Right atrium auricular region (tissue), 2 donors: ENCODE measurements around the gene HTR7. TPM values are rescaled to one million over a fixed set of nuclear protein-coding genes. Genes with fewer than 3 reads are reported as not detected.

Experiments
- DNase-seq: peaks from one replicate; pipeline ENCODE4 v3.0.0-alpha.2; 2019; ENCODE audit warnings: low spot score
- H3K27ac ChIP-seq, 2 donors: fragments of 200-600 bp; sonication (generic); 1 replicate in 1 of 2; 2 replicates in 1 of 2; pipeline ENCODE4 v1.5.1; 2016 to 2019
- H3K27me3 ChIP-seq, 2 donors: fragments of 200-600 bp; sonication (generic); one replicate each; pipeline versions ENCODE4 v1.5.1 to v1.6.0; 2017 to 2019
- H3K36me3 ChIP-seq: fragments of 200-600 bp; sonication (generic); one replicate; pipeline ENCODE4 v1.5.1; 2016
- H3K4me1 ChIP-seq, 2 donors: fragments of 200-600 bp; sonication (generic); one replicate each; pipeline versions ENCODE4 v1.5.1 to v1.6.0; 2017 to 2019
- H3K4me3 ChIP-seq, 2 donors: fragments of 200-600 bp; sonication (generic); 1 replicate in 1 of 2; 2 replicates in 1 of 2; pipeline ENCODE4 v1.5.1; 2017 to 2019; ENCODE audit warnings: mild to moderate bottlenecking in 1 of 2, moderate library complexity in 1 of 2
- H3K9me3 ChIP-seq, 2 donors: fragments of 200-600 bp; sonication (generic); one replicate each; pipeline ENCODE4 v1.5.1; 2019
- CTCF ChIP-seq, 2 donors: fragments of 200-600 bp; sonication (generic); IDR thresholded peaks; one replicate each; pipeline ENCODE4 v1.5.1; 2019; ENCODE audit warnings: antibody characterized with exemption in 2 of 2
- total RNA-seq, 2 donors: library from RNA; depleted of rRNA; stranded (reverse); fragments of >200 nt; gene quantifications; one replicate each; pipeline ENCODE4 v1.1.0, GENCODE V29; 2016

HTR7 gene
- total RNA-seq, 2 donors from 2014 or later: 0.31 to 0.33 TPM

- no peaks in the 10 kb centered on the region for H3K9me3 ChIP-seq
- no peaks in the 10 kb centered on the region for H3K36me3 ChIP-seq
- H3K27ac ChIP-seq: no peak overlapping the region
- DNase-seq: no peak
- TF ChIP-seq CTCF (IDR thresholded peaks at IDR 0.05): no peak
- no peaks in the 10 kb centered on the region for H3K27me3 ChIP-seq
- no peaks in the 10 kb centered on the region for H3K4me1 ChIP-seq
- no peak overlapping the region for H3K4me3 ChIP-seq
Measured at GRCh38 chr10:90707657-90708056, 150.2 kb downstream of the HTR7 start.

- DNase-seq: no peak
- no peak overlapping the region for H3K4me3 ChIP-seq
- no peak for TF ChIP-seq CTCF (IDR thresholded peaks at IDR 0.05)
Measured at GRCh38 chr10:90701428-90701827, 156.4 kb downstream of the HTR7 start.

GRCh38 chr10:90695915-90696676 is 161.7 kb downstream of the HTR7 start:
- Histone ChIP-seq H3K9me3 (peaks cover 0 to 6% of the 10 kb centered on the region in 2 donors), H3K36me3 (no peaks in the 10 kb centered on the region), H3K4me1 (no peaks in the 10 kb centered on the region), H3K27me3 (no peaks in the 10 kb centered on the region), H3K27ac (no peak overlapping the region), H3K4me3 (no peak overlapping the region)
- no peak for DNase-seq
- TF ChIP-seq CTCF (IDR thresholded peaks at IDR 0.05): no peak

More at GRCh38 chr10:90701428-90701827, 156.4 kb downstream of the HTR7 start:
- H3K36me3 ChIP-seq: no peaks in the 10 kb centered on the region
- no peaks in the 10 kb centered on the region for H3K4me1 ChIP-seq
- H3K27me3 ChIP-seq: no peaks in the 10 kb centered on the region
- H3K27ac ChIP-seq: no peak overlapping the region
- no peaks in the 10 kb centered on the region for H3K9me3 ChIP-seq

Other genes with a start within 250 kb of the HTR7 start
- gene RPP30, start 13.9 kb upstream of the HTR7 start, total RNA-seq: 10 to 100 TPM; 23.3 to 24.6 TPM
- 1,000 to 10,000 TPM; 3,842 to 8,672 TPM for gene ANKRD1, start 63.0 kb upstream of the HTR7 start, total RNA-seq